Liver (tissue), 9 donors: ENCODE results near the gene MYF5. TPM values are rescaled to one million over a fixed set of nuclear protein-coding genes. Genes with fewer than 3 reads are reported as not detected.

ENCODE experiments used
- DNase-seq: peaks from one replicate; pipeline ENCODE4 v3.0.0-alpha.2; 2017; ENCODE audit warnings: low spot score
- H3K27ac ChIP-seq, 2 donors: one replicate each; pipeline ENCODE4 v1.7.0; 2013; ENCODE audit warnings: inconsistent platforms in 2 of 2, low read length in 2 of 2, control low read depth in 1 of 2, low read depth in 1 of 2, mild to moderate bottlenecking in 1 of 2
- H3K27me3 ChIP-seq, 4 donors: one replicate each; pipeline versions ENCODE4 v1.6.1 to v1.7.0; 2013; ENCODE audit warnings: low read length in 3 of 4, inconsistent platforms in 1 of 4, mild to moderate bottlenecking in 1 of 4, moderate library complexity in 1 of 4; ENCODE audit not compliant: control insufficient read depth in 4 of 4, insufficient read depth in 4 of 4
- H3K36me3 ChIP-seq, 4 donors: one replicate each; pipeline versions ENCODE4 v1.6.1 to v1.7.0; 2013; ENCODE audit warnings: low read length in 3 of 4, mild to moderate bottlenecking in 3 of 4, low read depth in 1 of 4, moderate library complexity in 1 of 4; ENCODE audit not compliant: control insufficient read depth in 4 of 4, insufficient read depth in 3 of 4
- H3K4me1 ChIP-seq, 4 donors: one replicate each; pipeline versions ENCODE4 v1.6.1 to v1.7.0; 2013; ENCODE audit warnings: low read length in 3 of 4, mild to moderate bottlenecking in 3 of 4, moderate library complexity in 1 of 4; ENCODE audit not compliant: control insufficient read depth in 4 of 4, insufficient read depth in 4 of 4
- H3K4me3 ChIP-seq, 3 donors: one replicate each; pipeline versions ENCODE4 v1.6.1 to v1.7.0; 2013; ENCODE audit warnings: low read length in 3 of 3, control low read depth in 1 of 3, low read depth in 1 of 3, mild to moderate bottlenecking in 1 of 3
- H3K9ac ChIP-seq, 2 donors: one replicate each; pipeline ENCODE4 v1.7.0; 2013; ENCODE audit warnings: low read length in 2 of 2, mild to moderate bottlenecking in 2 of 2, moderate library complexity in 2 of 2, control low read depth in 1 of 2, low read depth in 1 of 2
- H3K9me3 ChIP-seq, 4 donors: one replicate each; pipeline versions ENCODE4 v1.6.1 to v1.7.0; 2013; ENCODE audit warnings: low read length in 3 of 4; ENCODE audit not compliant: control insufficient read depth in 4 of 4
- ATF3 ChIP-seq: IDR thresholded peaks from 2 replicates; pipeline ENCODE4 v1.6.1; 2016; ENCODE audit warnings: antibody characterized with exemption
- EGR1 ChIP-seq, 2 donors: IDR thresholded peaks; 2 replicates each; pipeline ENCODE4 v1.6.1; 2016 to 2018; ENCODE audit warnings: antibody characterized with exemption in 2 of 2, low read depth in 2 of 2
- FOXA1 ChIP-seq: IDR thresholded peaks from 2 replicates; pipeline ENCODE4 v1.6.1; 2016; ENCODE audit warnings: antibody characterized with exemption
- FOXA2 ChIP-seq: IDR thresholded peaks from 2 replicates; pipeline ENCODE4 v1.6.1; 2016; ENCODE audit warnings: antibody characterized with exemption
- GABPA ChIP-seq, 2 donors: IDR thresholded peaks in 1 of 2; conservative IDR thresholded peaks in 1 of 2; 2 replicates each; pipeline ENCODE4 v1.6.1; 2016; ENCODE audit warnings: antibody characterized with exemption in 2 of 2, mild to moderate bottlenecking in 1 of 2, moderate library complexity in 1 of 2
- HNF4A ChIP-seq, 2 donors: conservative IDR thresholded peaks; 2 replicates each; pipeline ENCODE4 v1.6.1; 2016; ENCODE audit warnings: antibody characterized with exemption in 2 of 2, mild to moderate bottlenecking in 2 of 2
- HNF4G ChIP-seq: IDR thresholded peaks from 2 replicates; pipeline ENCODE4 v1.6.1; 2016; ENCODE audit warnings: antibody characterized with exemption
- JUND ChIP-seq, 2 donors: IDR thresholded peaks; 2 replicates each; pipeline ENCODE4 v1.6.1; 2016; ENCODE audit warnings: antibody characterized with exemption in 2 of 2
- MAX ChIP-seq: IDR thresholded peaks from 2 replicates; pipeline ENCODE4 v1.6.1; 2016; ENCODE audit warnings: antibody characterized with exemption
- NR2F2 ChIP-seq: IDR thresholded peaks from 2 replicates; pipeline ENCODE4 v1.6.1; 2016; ENCODE audit warnings: antibody characterized with exemption
- RAD21 ChIP-seq, 2 donors: IDR thresholded peaks; 2 replicates each; pipeline ENCODE4 v1.6.1; 2016; ENCODE audit warnings: antibody characterized with exemption in 2 of 2, mild to moderate bottlenecking in 2 of 2
- REST ChIP-seq: IDR thresholded peaks from 2 replicates; pipeline ENCODE4 v1.6.1; 2016; ENCODE audit warnings: antibody characterized with exemption, mild to moderate bottlenecking
- RXRA ChIP-seq, 2 donors: IDR thresholded peaks; 2 replicates each; pipeline ENCODE4 v1.6.1; 2017 to 2018; ENCODE audit warnings: antibody characterized with exemption in 2 of 2, mild to moderate bottlenecking in 1 of 2
- SP1 ChIP-seq: IDR thresholded peaks from 2 replicates; pipeline ENCODE4 v1.6.1; 2018; ENCODE audit warnings: antibody characterized with exemption, mild to moderate bottlenecking
- TAF1 ChIP-seq: conservative IDR thresholded peaks from 2 replicates; pipeline ENCODE4 v1.6.1; 2016; ENCODE audit warnings: antibody characterized with exemption, mild to moderate bottlenecking
- YY1 ChIP-seq: IDR thresholded peaks from 2 replicates; pipeline ENCODE4 v1.6.1; 2016; ENCODE audit warnings: antibody characterized with exemption, mild to moderate bottlenecking
- ZBTB33 ChIP-seq: IDR thresholded peaks from 2 replicates; pipeline ENCODE4 v1.6.1; 2016; ENCODE audit warnings: antibody characterized with exemption
- WGBS: extraction: QIAGEN DNeasy Blood & Tissue Kit; methylation state at CpG from one replicate; pipeline ENCODE4 v1.1.7; 2013; 5-methylcytosine and 5-hydroxymethylcytosine counted together
- polyA plus RNA-seq, 2 donors: library from polyadenylated mRNA; stranded (reverse) in 1 of 2; unstranded in 1 of 2; fragments of 200-250 nt in 1 of 2; fragments of >200 nt in 1 of 2; fragmentation: Nextera tagmentation in 1 of 2; extraction: Ambion mirVana in 1 of 2; gene quantifications; one replicate each; pipeline versions ENCODE4 v1.2.1 to v1.2.3, GENCODE V29; 2013 to 2015
- total RNA-seq, 2 donors: library from RNA; depleted of rRNA; stranded (reverse); fragments of >200 nt; gene quantifications; one replicate each; pipeline ENCODE4 v1.2.3, GENCODE V29; 2014
- donor health status: healthy.
- donor health status: healthy.
- donor health status: healthy.
- donor health status: healthy.
- donor health status: healthy.

MYF5 gene
- total and polyA plus RNA-seq, 4 donors, result not detected

- Histone ChIP-seq H3K9ac (peak within 1 kb of the TSS in 1 of 2 donors; percentile 3), H3K9me3 (no peaks in the 10 kb centered on the region), H3K4me3 (peak within 1 kb of the TSS; percentile 24 to 44 (median 41)), H3K27me3 (no peaks in the 10 kb centered on the region), H3K4me1 (peaks cover 2 to 15% (median 6%) of the 10 kb centered on the region in 4 donors), H3K36me3 (no peaks in the 10 kb centered on the region), H3K27ac (no peak within 1 kb of the TSS)
- TF ChIP-seq HNF4G (no peak), SP1 (no peak), ZBTB33 (no peak), RAD21 (IDR thresholded peaks at IDR 0.05) (no peak), HNF4A (conservative IDR thresholded peaks at IDR 0.05) (no peak), TAF1 (no peak), MAX (no peak), YY1 (no peak), NR2F2 (no peak), FOXA1 (no peak), GABPA (IDR thresholded peaks at IDR 0.05 in 1 of 2, conservative IDR thresholded peaks at IDR 0.05 in 1 of 2) (no peak), RXRA (IDR thresholded peaks at IDR 0.05) (no peak), REST (no peak), ATF3 (no peak), FOXA2 (no peak), EGR1 (IDR thresholded peaks at IDR 0.05; ENCODE audit: low read depth in 2 of 2) (no peak), JUND (IDR thresholded peaks at IDR 0.05) (no peak)
- WGBS, result 69% methylated on average over 4 of the region's 4 CpGs
- no peak for DNase-seq
Observed at GRCh38 chr12:80707126-80707829, 9.4 kb upstream of the MYF5 start, which contains the start of gene MYF6. TSS of gene MYF6 (plus strand) at chr12:80707634. CDS start at chr12:80707720, 86 bp downstream.

- no peaks in the 10 kb centered on the region for H3K9me3 ChIP-seq
- TF ChIP-seq TAF1, result no peak
- no peak for TF ChIP-seq ZBTB33
- no peak for TF ChIP-seq ATF3
- TF ChIP-seq RAD21 (IDR thresholded peaks at IDR 0.05), result no peak
- no peak for TF ChIP-seq REST
- TF ChIP-seq HNF4G, result no peak
- TF ChIP-seq YY1, result no peak
- no peaks in the 10 kb centered on the region for H3K36me3 ChIP-seq
- peaks cover 0 to 9% (median 6%) of the 10 kb centered on the region in 4 donors for H3K4me1 ChIP-seq
- no peak overlapping the region for H3K4me3 ChIP-seq
- 68% methylated on average over 21 of the region's 21 CpGs for WGBS
- DNase-seq, result no peak
- H3K9ac ChIP-seq, result no peak overlapping the region
- H3K27ac ChIP-seq, result no peak overlapping the region
- no peaks in the 10 kb centered on the region for H3K27me3 ChIP-seq
Observed at GRCh38 chr12:80707830-80708258, 8.9 kb upstream of the MYF5 start.
